Gastroesophageal sphincter (tissue), 4 donors: ENCODE data around the gene POTEG. TPM values are rescaled to one million over a fixed set of nuclear protein-coding genes. Genes with fewer than 3 reads are reported as not detected.
"Not testable (repeated sequence)": the region's sequence is repeated elsewhere in the genome, so short reads cannot be mapped to it uniquely, and the experiment has no call there.

Experiments
- ATAC-seq: fragments of 150-250 bp; one replicate; pipeline ENCODE4 v1.9.1; 2016; ENCODE audit warnings: mild to moderate bottlenecking, moderate library complexity
- H3K27ac ChIP-seq, 4 donors: fragments of 200-600 bp; sonication (generic) in 3 of 4; 1 replicate in 3 of 4; 2 replicates in 1 of 4; pipeline ENCODE4 v1.5.1; 2016 to 2019
- H3K27me3 ChIP-seq: fragments of 200-600 bp; sonication (generic); one replicate; pipeline ENCODE4 v1.5.1; 2019
- H3K36me3 ChIP-seq, 2 donors: fragments of 200-600 bp; sonication (generic); one replicate each; pipeline ENCODE4 v1.5.1; 2019; ENCODE audit warnings: control low read depth in 1 of 2
- H3K4me1 ChIP-seq, 3 donors: fragments of 200-600 bp; sonication (generic); 1 replicate in 2 of 3; 2 replicates in 1 of 3; pipeline ENCODE4 v1.5.1; 2016 to 2019; ENCODE audit warnings: control low read depth in 2 of 3
- H3K4me3 ChIP-seq, 2 donors: fragments of 200-600 bp; sonication (generic); one replicate each; pipeline ENCODE4 v1.5.1; 2019; ENCODE audit warnings: mild to moderate bottlenecking in 1 of 2, moderate library complexity in 1 of 2
- H3K9me3 ChIP-seq, 3 donors: fragments of 200-600 bp; sonication (generic); one replicate each; pipeline ENCODE4 v1.5.1; 2017 to 2019; ENCODE audit warnings: control low read depth in 2 of 3
- WGBS, 2 donors: methylation state at CpG; one replicate each; pipeline ENCODE4 v1.1.5; 2018; ENCODE audit warnings: low coverage in 1 of 2; 5-methylcytosine and 5-hydroxymethylcytosine counted together
- small RNA-seq, 4 donors: library from RNA; depleted of rRNA; stranded (forward); fragments of <200 nt; gene quantifications; one replicate each; pipeline ENCODE3, GENCODE V24; 2016
- total RNA-seq, 4 donors: library from RNA; depleted of rRNA; stranded (reverse); fragments of >200 nt; gene quantifications; one replicate each; pipeline ENCODE4 v1.1.0, GENCODE V29; 2016

Gene POTEG
- total RNA-seq, 4 donors from 2014 or later, result not detected

GRCh38 chr14:19361636-19362253, 72.4 kb downstream of the POTEG start:
- no CpG with 5 or more reads among the region's 38 CpGs for WGBS, 2 donors
- not testable (repeated sequence) for ATAC-seq, H3K36me3 ChIP-seq

GRCh38 chr14:19360937-19361635, 73.1 kb downstream of the POTEG start:
- ATAC-seq, H3K9me3 ChIP-seq, H3K4me1 ChIP-seq, H3K27ac ChIP-seq, H3K4me3 ChIP-seq, H3K36me3 ChIP-seq, H3K27me3 ChIP-seq: not testable (repeated sequence)
- WGBS, 2 donors, result no CpG with 5 or more reads among the region's 34 CpGs

More at GRCh38 chr14:19361636-19362253, 72.4 kb downstream of the POTEG start:
- not testable (repeated sequence) for H3K4me3 ChIP-seq, H3K27me3 ChIP-seq, H3K4me1 ChIP-seq, H3K9me3 ChIP-seq, H3K27ac ChIP-seq

Small RNA genes lying within 50 kb of the gene (small RNA-seq; reads per million reads assigned to genes)
- 0 reads per million in 4 donors for gene RNU6-1268P
